Naive thymus-derived CD4-positive, alpha-beta T cell (primary cell): ENCODE measurements around the gene BRD4. TPM values are rescaled to one million over a fixed set of nuclear protein-coding genes. Genes with fewer than 3 reads are reported as not detected.
A peak's percentile ranks its signal among the peaks of the same experiment; 100 is the strongest.
"Not testable (repeated sequence)": the region's sequence is repeated elsewhere in the genome, so short reads cannot be mapped to it uniquely, and the experiment has no call there.

Experiments
- ATAC-seq: fragments of 150-1000 bp; cut with Tn5 transposase; 2 replicates; pipeline ENCODE4 v1.10.0; 2021; ENCODE audit warnings: mild to moderate bottlenecking, moderate library complexity
- CTCF ChIA-PET: fragments of 350-600 bp; sonication (Branson Sonifier 250); formaldehyde crosslinking; loops from one replicate; lab custom pipeline; 2021; ENCODE audit warnings: antibody characterized with exemption; lab: Charles Lee
- POLR2A ChIA-PET: fragments of 350-600 bp; sonication (Branson Sonifier 250); formaldehyde crosslinking; loops from one replicate; lab custom pipeline; 2021; ENCODE audit warnings: antibody characterized with exemption, inconsistent platforms; lab: Charles Lee
- DNase-seq, 9 donors: peaks; one replicate each; pipeline versions ENCODE4 v3.0.0 to v3.0.0-alpha.2; 2020 to 2022; ENCODE audit warnings: mixed read lengths in 1 of 9
- H3K27ac ChIP-seq: one replicate; pipeline ENCODE4 v1.7.0; 2013; ENCODE audit warnings: mild to moderate bottlenecking, low read depth, low read length, moderate library complexity
- H3K27me3 ChIP-seq, 2 donors: one replicate each; pipeline ENCODE4 v1.7.0; 2013; ENCODE audit warnings: low read length in 2 of 2, mild to moderate bottlenecking in 2 of 2, moderate library complexity in 2 of 2; ENCODE audit not compliant: control insufficient read depth in 2 of 2, insufficient read depth in 2 of 2
- H3K36me3 ChIP-seq, 3 experiments: 1 replicate in 2 of 3; 2 replicates in 1 of 3; pipeline ENCODE4 v1.7.0; 2013; ENCODE audit warnings: low read length in 3 of 3, mild to moderate bottlenecking in 3 of 3, moderate library complexity in 1 of 3; ENCODE audit not compliant: insufficient read depth in 3 of 3, control insufficient read depth in 2 of 3
- H3K4me1 ChIP-seq, 2 donors: one replicate each; pipeline ENCODE4 v1.7.0; 2013; ENCODE audit warnings: low read length in 2 of 2, mild to moderate bottlenecking in 2 of 2, moderate library complexity in 1 of 2; ENCODE audit not compliant: control insufficient read depth in 2 of 2, insufficient read depth in 2 of 2
- H3K4me3 ChIP-seq: 2 replicates; pipeline ENCODE4 v1.7.0; 2013; ENCODE audit warnings: mild to moderate bottlenecking, low read length
- H3K9me3 ChIP-seq, 3 experiments: 1 replicate in 2 of 3; 2 replicates in 1 of 3; pipeline ENCODE4 v1.7.0; 2013; ENCODE audit warnings: low read length in 3 of 3; ENCODE audit not compliant: control insufficient read depth in 2 of 3
- H3K27ac Mint-ChIP-seq, 9 donors: one replicate each; pipeline ENCODE4 v1.8.0; 2020 to 2022; ENCODE audit warnings: mixed read lengths in 9 of 9, mild to moderate bottlenecking in 8 of 9, moderate library complexity in 5 of 9, inconsistent platforms in 2 of 9
- H3K27me3 Mint-ChIP-seq, 5 donors: one replicate each; pipeline ENCODE4 v1.8.0; 2021 to 2022; ENCODE audit warnings: mixed read lengths in 5 of 5, mild to moderate bottlenecking in 1 of 5
- H3K36me3 Mint-ChIP-seq, 5 donors: one replicate each; pipeline ENCODE4 v1.8.0; 2020 to 2022; ENCODE audit warnings: mixed read lengths in 5 of 5, mild to moderate bottlenecking in 3 of 5, inconsistent platforms in 1 of 5
- H3K4me1 Mint-ChIP-seq, 7 donors: one replicate each; pipeline ENCODE4 v1.8.0; 2020 to 2022; ENCODE audit warnings: mixed read lengths in 7 of 7, mild to moderate bottlenecking in 3 of 7, inconsistent platforms in 1 of 7
- H3K4me3 Mint-ChIP-seq, 10 donors: one replicate each; pipeline ENCODE4 v1.8.0; 2020 to 2022; ENCODE audit warnings: mild to moderate bottlenecking in 10 of 10, mixed read lengths in 10 of 10, moderate library complexity in 6 of 10, inconsistent platforms in 2 of 10
- H3K9me3 Mint-ChIP-seq, 11 donors: one replicate each; pipeline ENCODE4 v1.8.0; 2020 to 2022; ENCODE audit warnings: mixed read lengths in 11 of 11, mild to moderate bottlenecking in 4 of 11, inconsistent platforms in 1 of 11, moderate library complexity in 1 of 11
- intact Hi-C, 2 donors: fragments of 100-400 bp; cut with micrococcal nuclease; formaldehyde crosslinking; loops; one replicate each; pipeline ENCODE4 v1.15.1; 2023
- polyA plus RNA-seq, 2 donors: library from polyadenylated mRNA; unstranded; fragments of 300-500 nt; fragmentation: Illumina TruSeq; gene quantifications; one replicate each; pipeline ENCODE4 v1.2.3, GENCODE V29; 2021
- total RNA-seq, 6 experiments: library from RNA in 5 of 6; stranded (reverse) in 5 of 6; gene quantifications; 1 replicate in 5 of 6; 2 replicates in 1 of 6; pipeline ENCODE4 v1.2.3 and lab custom pipeline; 2021 to 2026

BRD4 gene
- total and polyA plus RNA-seq, 7 experiments from 2014 or later: 10.5 to 168 (median 113) TPM

- H3K4me3 ChIP-seq, H3K27ac ChIP-seq, DNase-seq, H3K36me3 ChIP-seq, H3K36me3 Mint-ChIP-seq, H3K27me3 Mint-ChIP-seq, intact Hi-C loops, H3K4me1 ChIP-seq, H3K27ac Mint-ChIP-seq, ATAC-seq, H3K27me3 ChIP-seq, CTCF ChIA-PET, H3K9me3 ChIP-seq, H3K9me3 Mint-ChIP-seq: not testable (repeated sequence)
- Mint-ChIP-seq H3K4me1 (peaks cover under 1 to 17% (median 12%) of the 10 kb centered on the region in 7 donors), H3K4me3 (peak overlapping the region in 1 of 10 donors; percentile 4)
- POLR2A ChIA-PET: interaction anchor here (0.6 kb wide), 1 partner anchor 82 kb away, joined by 4 read pairs; no protein-coding TSS in a partner anchor
These were observed 3.7 kb upstream of the BRD4 start for GRCh38 chr19:15335992-15336391.

- H3K27ac ChIP-seq: peak overlapping the region; percentile 91
These were observed 674 bp downstream of the BRD4 start for GRCh38 chr19:15331419-15332310.

GRCh38 chr19:15330801-15331418, 1.4 kb downstream of the BRD4 start:
- H3K9me3 Mint-ChIP-seq: peaks cover 0 to 7% (median 0%) of the 10 kb centered on the region in 11 donors
- intact Hi-C loops: loop anchor here (2.0 to 5.0 kb wide), 7 partner anchors 34 to 131 kb away; partner anchors contain the start of genes AKAP8 (in 1 of the 2), AKAP8L (in 1 of the 2) and RASAL3 (in 1 of the 2)
- peak overlapping the region; percentile 93 to 98 (median 94) for H3K4me3 Mint-ChIP-seq
- DNase-seq (peak in 2 of 9 donors; percentile 26 to 31), ATAC-seq (peak; percentile 15)
- H3K4me1 Mint-ChIP-seq: peaks cover 45 to 65% (median 60%) of the 10 kb centered on the region in 7 donors
- H3K27me3 Mint-ChIP-seq: no peaks in the 10 kb centered on the region
- H3K36me3 ChIP-seq: peaks cover 0 to 4% (median 0%) of the 10 kb centered on the region in 3 experiments
- CTCF ChIA-PET: no interaction called here
- peak overlapping the region; percentile 85 to 97 (median 94) for H3K27ac Mint-ChIP-seq
- H3K4me1 ChIP-seq: peaks cover 40 to 41% of the 10 kb centered on the region in 2 donors
- POLR2A ChIA-PET: interaction anchor here (0.6 to 4.5 kb wide), 3 partner anchors 14 to 135 kb away, joined by 3 to 35 read pairs (median 7); partner anchors contain the start of gene AKAP8
- H3K27me3 ChIP-seq: no peaks in the 10 kb centered on the region
- H3K36me3 Mint-ChIP-seq: peaks cover 0 to 6% (median 0%) of the 10 kb centered on the region in 5 donors
- H3K9me3 ChIP-seq: no peaks in the 10 kb centered on the region
- peak overlapping the region; percentile 79 for H3K4me3 ChIP-seq
- peak overlapping the region; percentile 77 for H3K27ac ChIP-seq

More at GRCh38 chr19:15331419-15332310, 674 bp downstream of the BRD4 start:
- CTCF ChIA-PET: interaction anchor here (0.9 kb wide), 1 partner anchor 87 kb away, joined by 3 read pairs; the partner anchor contains the start of gene AKAP8L
- Mint-ChIP-seq H3K27ac (peak overlapping the region; percentile 85 to 97 (median 94)), H3K4me1 (peaks cover 39 to 60% (median 55%) of the 10 kb centered on the region in 7 donors), H3K4me3 (peak overlapping the region; percentile 93 to 98 (median 95)), H3K36me3 (peaks cover 0 to 7% (median 0%) of the 10 kb centered on the region in 5 donors), H3K9me3 (peaks cover 0 to 7% (median 0%) of the 10 kb centered on the region in 11 donors), H3K27me3 (no peaks in the 10 kb centered on the region)
- Histone ChIP-seq H3K9me3 (no peaks in the 10 kb centered on the region), H3K36me3 (peaks cover 0 to 4% (median 0%) of the 10 kb centered on the region in 3 experiments), H3K27me3 (no peaks in the 10 kb centered on the region), H3K4me3 (peak overlapping the region; percentile 79), H3K4me1 (peaks cover 35 to 37% of the 10 kb centered on the region in 2 donors)
- ATAC-seq: peak; percentile 72
- intact Hi-C loops: loop anchor here (1.0 to 5.0 kb wide), 10 partner anchors 34 to 225 kb away; partner anchors contain the start of genes AKAP8 (in 2 of the 2), AKAP8L (in 1 of the 2) and RASAL3 (in 1 of the 2)
- DNase-seq: peak; percentile 48 to 78 (median 63)
- POLR2A ChIA-PET: interaction anchor here (0.7 to 4.5 kb wide), 6 partner anchors 15 to 504 kb away, joined by 3 to 35 read pairs (median 6); partner anchors contain the start of genes AKAP8 and AKAP8L

- Histone ChIP-seq H3K4me3 (no peak overlapping the region), H3K4me1 (peaks cover 59 to 65% of the 10 kb centered on the region in 2 donors), H3K9me3 (no peaks in the 10 kb centered on the region), H3K36me3 (peaks cover 0 to 4% (median 0%) of the 10 kb centered on the region in 3 experiments), H3K27ac (no peak overlapping the region), H3K27me3 (no peaks in the 10 kb centered on the region)
- ATAC-seq: no peak
- POLR2A ChIA-PET: no interaction called here
- Mint-ChIP-seq H3K9me3 (peaks cover 0 to 7% (median 0%) of the 10 kb centered on the region in 11 donors), H3K27me3 (no peaks in the 10 kb centered on the region), H3K27ac (peak overlapping the region in 3 of 9 donors; percentile 12 to 56 (median 30)), H3K36me3 (peaks cover 0 to 8% (median 0%) of the 10 kb centered on the region in 5 donors), H3K4me1 (peaks cover 66 to 84% (median 80%) of the 10 kb centered on the region in 7 donors), H3K4me3 (peak overlapping the region in 9 of 10 donors; percentile 34 to 96 (median 93))
- CTCF ChIA-PET: no interaction called here
- no peak for DNase-seq
- intact Hi-C loops: no loop called here
These were observed 4.0 kb downstream of the BRD4 start for GRCh38 chr19:15328312-15328711.

- H3K27ac ChIP-seq: peak overlapping the region; percentile 5
- peaks cover 0 to 2% (median 0%) of the 10 kb centered on the region in 11 donors for H3K9me3 Mint-ChIP-seq
- H3K4me3 Mint-ChIP-seq: peak overlapping the region in 9 of 10 donors; percentile 49 to 94 (median 74)
- no peaks in the 10 kb centered on the region for H3K9me3 ChIP-seq
- H3K4me1 Mint-ChIP-seq: peaks cover 73 to 97% (median 91%) of the 10 kb centered on the region in 7 donors
- peak; percentile 35 for ATAC-seq
- H3K36me3 Mint-ChIP-seq: peaks cover 0 to 6% (median 0%) of the 10 kb centered on the region in 5 donors
- intact Hi-C loops: no loop called here
- ChIA-PET POLR2A (interaction anchor here (0.5 to 2.0 kb wide), 2 partner anchors 8 to 1716 kb away, joined by 4 read pairs; no protein-coding TSS in a partner anchor), CTCF (interaction anchor here (1.0 kb wide), 1 partner anchor 34 kb away, joined by 3 read pairs; no protein-coding TSS in a partner anchor)
- DNase-seq: peak in 2 of 9 donors; percentile 28 to 31
- no peak overlapping the region for H3K4me3 ChIP-seq
- H3K36me3 ChIP-seq: no peaks in the 10 kb centered on the region
- H3K27me3 ChIP-seq: no peaks in the 10 kb centered on the region
- H3K4me1 ChIP-seq: peaks cover 69 to 73% of the 10 kb centered on the region in 2 donors
- H3K27me3 Mint-ChIP-seq: no peaks in the 10 kb centered on the region
- peak overlapping the region in 8 of 9 donors; percentile 41 to 88 (median 65) for H3K27ac Mint-ChIP-seq
These were observed 7.4 kb downstream of the BRD4 start for GRCh38 chr19:15324791-15325519.
